ENCODE data around the gene KCNAB1. TPM values are rescaled to one million over a fixed set of nuclear protein-coding genes. Genes with fewer than 3 reads are reported as not detected.

KCNAB1 gene
- total RNA-seq, 1 experiment from 2014 or later = not detected

GRCh38 chr3:156258301-156258700 lies 137.9 kb downstream of the KCNAB1 start:
- Histone ChIP-seq H3K4me1 (ENCODE audit: insufficient read depth, low read length, poor library complexity, severe bottlenecking) (no peaks in the 10 kb centered on the region), H3K27ac (ENCODE audit: low read depth, low read length, poor library complexity, severe bottlenecking) (no peak overlapping the region), H3K36me3 (ENCODE audit: insufficient read depth, low read length, poor library complexity, severe bottlenecking) (no peaks in the 10 kb centered on the region), H3K27me3 (replicated peaks; ENCODE audit: insufficient read depth, low read depth, low read length, poor library complexity) (no peaks in the 10 kb centered on the region), H3K4me3 (ENCODE audit: low read depth, low read length, poor library complexity, severe bottlenecking) (no peak overlapping the region), H3K9me3 (ENCODE audit: low read depth, low read length, poor library complexity, severe bottlenecking) (no peaks in the 10 kb centered on the region)
- POLR2A ChIA-PET (ENCODE audit: low non-redundant PET) = no interaction called here
- CTCF ChIA-PET = no interaction called here
- BruUV-seq (replicated peaks) = no TSS peak
- DNase-seq (ENCODE audit: low spot score) = no peak
- no peak for TF ChIP-seq EZH2 (IDR thresholded peaks at IDR 0.05; ENCODE audit: borderline replicate concordance, low read depth, low read length, poor library complexity, severe bottlenecking)
- TF ChIP-seq, protein P1, sequence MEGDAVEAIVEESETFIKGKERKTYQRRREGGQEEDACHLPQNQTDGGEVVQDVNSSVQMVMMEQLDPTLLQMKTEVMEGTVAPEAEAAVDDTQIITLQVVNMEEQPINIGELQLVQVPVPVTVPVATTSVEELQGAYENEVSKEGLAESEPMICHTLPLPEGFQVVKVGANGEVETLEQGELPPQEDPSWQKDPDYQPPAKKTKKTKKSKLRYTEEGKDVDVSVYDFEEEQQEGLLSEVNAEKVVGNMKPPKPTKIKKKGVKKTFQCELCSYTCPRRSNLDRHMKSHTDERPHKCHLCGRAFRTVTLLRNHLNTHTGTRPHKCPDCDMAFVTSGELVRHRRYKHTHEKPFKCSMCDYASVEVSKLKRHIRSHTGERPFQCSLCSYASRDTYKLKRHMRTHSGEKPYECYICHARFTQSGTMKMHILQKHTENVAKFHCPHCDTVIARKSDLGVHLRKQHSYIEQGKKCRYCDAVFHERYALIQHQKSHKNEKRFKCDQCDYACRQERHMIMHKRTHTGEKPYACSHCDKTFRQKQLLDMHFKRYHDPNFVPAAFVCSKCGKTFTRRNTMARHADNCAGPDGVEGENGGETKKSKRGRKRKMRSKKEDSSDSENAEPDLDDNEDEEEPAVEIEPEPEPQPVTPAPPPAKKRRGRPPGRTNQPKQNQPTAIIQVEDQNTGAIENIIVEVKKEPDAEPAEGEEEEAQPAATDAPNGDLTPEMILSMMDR (conservative IDR thresholded peaks at IDR 0.05; ENCODE audit: low read depth, low read length) = no peak
- intact Hi-C loops (cut with micrococcal nuclease; ENCODE audit: unreplicated experiment) = no loop called here

DNA sequence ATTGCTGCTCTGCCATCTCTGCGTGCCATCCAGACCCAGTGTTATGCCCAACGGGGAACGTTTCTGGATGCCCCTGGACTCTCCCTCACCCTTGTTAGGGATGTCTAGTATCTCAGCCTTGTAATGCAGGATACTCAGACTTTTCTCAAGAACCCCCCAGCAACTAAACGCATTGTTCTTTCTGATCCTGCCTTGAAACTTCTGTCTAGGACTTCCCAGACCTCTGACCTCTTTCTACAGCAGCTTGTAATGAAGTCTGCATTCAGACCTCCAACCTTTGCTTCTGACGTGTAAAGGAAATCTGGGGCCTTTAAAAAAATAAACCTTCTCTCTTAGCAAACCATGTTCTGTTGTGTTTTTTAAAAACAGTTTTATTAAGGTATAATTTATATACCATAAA lies 139.5 kb downstream of the KCNAB1 start:
- H3K4me1 ChIP-seq (ENCODE audit: insufficient read depth, low read length, poor library complexity, severe bottlenecking) = no peaks in the 10 kb centered on the region
- ChIA-PET POLR2A (ENCODE audit: low non-redundant PET) (no interaction called here), CTCF (no interaction called here)
- H3K36me3 ChIP-seq (ENCODE audit: insufficient read depth, low read length, poor library complexity, severe bottlenecking) = no peaks in the 10 kb centered on the region
- BruUV-seq (replicated peaks) = no TSS peak
- intact Hi-C loops (cut with micrococcal nuclease; ENCODE audit: unreplicated experiment) = no loop called here
- H3K27ac ChIP-seq (ENCODE audit: low read depth, low read length, poor library complexity, severe bottlenecking) = no peak overlapping the region
- no peaks in the 10 kb centered on the region for H3K9me3 ChIP-seq (ENCODE audit: low read depth, low read length, poor library complexity, severe bottlenecking)
- no peak for DNase-seq (ENCODE audit: low spot score)
- H3K4me3 ChIP-seq (ENCODE audit: low read depth, low read length, poor library complexity, severe bottlenecking) = no peak overlapping the region
- TF ChIP-seq, protein P1 (conservative IDR thresholded peaks at IDR 0.05; ENCODE audit: low read depth, low read length) = no peak
- TF ChIP-seq EZH2 (IDR thresholded peaks at IDR 0.05; ENCODE audit: borderline replicate concordance, low read depth, low read length, poor library complexity, severe bottlenecking) = no peak
- no peaks in the 10 kb centered on the region for H3K27me3 ChIP-seq (replicated peaks; ENCODE audit: insufficient read depth, low read depth, low read length, poor library complexity)

DNA sequence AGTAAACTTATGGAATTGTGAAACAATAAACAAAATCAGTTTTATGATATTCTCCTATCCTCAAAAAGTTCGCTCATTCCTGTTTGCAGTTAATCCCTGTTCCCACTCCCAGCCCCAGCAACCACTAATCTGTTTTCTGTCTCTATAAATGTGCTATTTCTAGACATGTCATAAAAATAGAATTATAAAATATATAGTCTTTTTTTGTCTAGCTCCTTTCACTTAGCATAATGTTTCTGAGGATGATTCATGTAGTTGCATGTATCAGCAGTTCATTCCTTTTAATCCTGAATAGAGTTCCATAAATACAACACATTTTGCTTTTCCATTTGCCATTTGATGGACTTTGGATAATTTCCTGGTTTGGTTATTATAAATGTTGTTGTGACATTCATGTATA lies 140.0 kb downstream of the KCNAB1 start:
- Histone ChIP-seq H3K27ac (ENCODE audit: low read depth, low read length, poor library complexity, severe bottlenecking) (no peak overlapping the region), H3K27me3 (replicated peaks; ENCODE audit: insufficient read depth, low read depth, low read length, poor library complexity) (no peaks in the 10 kb centered on the region), H3K4me1 (ENCODE audit: insufficient read depth, low read length, poor library complexity, severe bottlenecking) (no peaks in the 10 kb centered on the region), H3K9me3 (ENCODE audit: low read depth, low read length, poor library complexity, severe bottlenecking) (no peaks in the 10 kb centered on the region), H3K4me3 (ENCODE audit: low read depth, low read length, poor library complexity, severe bottlenecking) (no peak overlapping the region), H3K36me3 (ENCODE audit: insufficient read depth, low read length, poor library complexity, severe bottlenecking) (no peaks in the 10 kb centered on the region)
- intact Hi-C loops (cut with micrococcal nuclease; ENCODE audit: unreplicated experiment) = no loop called here
- no TSS peak for BruUV-seq (replicated peaks)
- CTCF ChIA-PET = no interaction called here
- POLR2A ChIA-PET (ENCODE audit: low non-redundant PET) = no interaction called here
- no peak for DNase-seq (ENCODE audit: low spot score)
- TF ChIP-seq, protein P1 (conservative IDR thresholded peaks at IDR 0.05; ENCODE audit: low read depth, low read length) = no peak
- no peak for TF ChIP-seq EZH2 (IDR thresholded peaks at IDR 0.05; ENCODE audit: borderline replicate concordance, low read depth, low read length, poor library complexity, severe bottlenecking)
